Dendritic cell treated with granulocyte-macrophage colony-stimulating factor and Interleukin-4, amounts not matched to agents 40 ng/mL and 50 ng/mL, for 4 days (primary cell): ENCODE data around the gene YPEL2.
A peak's percentile ranks its signal among the peaks of the same experiment; 100 is the strongest.

Experiments
- H3K27ac Mint-ChIP-seq: one replicate; pipeline ENCODE4 v1.8.0; 2022; ENCODE audit warnings: mild to moderate bottlenecking, mixed read lengths
- H3K27me3 Mint-ChIP-seq: one replicate; pipeline ENCODE4 v1.8.0; 2022; ENCODE audit warnings: mild to moderate bottlenecking, mixed read lengths
- H3K36me3 Mint-ChIP-seq: one replicate; pipeline ENCODE4 v1.8.0; 2022; ENCODE audit warnings: low read depth, mixed read lengths
- H3K4me1 Mint-ChIP-seq: one replicate; pipeline ENCODE4 v1.8.0; 2022; ENCODE audit warnings: low read depth, mixed read lengths
- H3K4me3 Mint-ChIP-seq: one replicate; pipeline ENCODE4 v1.8.0; 2022; ENCODE audit warnings: mild to moderate bottlenecking, moderate library complexity, mixed read lengths
- H3K9me3 Mint-ChIP-seq: one replicate; pipeline ENCODE4 v1.8.0; 2022; ENCODE audit warnings: mixed read lengths
- intact Hi-C: fragments of 100-400 bp; cut with micrococcal nuclease; formaldehyde crosslinking; loops from one replicate; pipeline ENCODE4 v1.15.0; 2022

Gene YPEL2

DNA sequence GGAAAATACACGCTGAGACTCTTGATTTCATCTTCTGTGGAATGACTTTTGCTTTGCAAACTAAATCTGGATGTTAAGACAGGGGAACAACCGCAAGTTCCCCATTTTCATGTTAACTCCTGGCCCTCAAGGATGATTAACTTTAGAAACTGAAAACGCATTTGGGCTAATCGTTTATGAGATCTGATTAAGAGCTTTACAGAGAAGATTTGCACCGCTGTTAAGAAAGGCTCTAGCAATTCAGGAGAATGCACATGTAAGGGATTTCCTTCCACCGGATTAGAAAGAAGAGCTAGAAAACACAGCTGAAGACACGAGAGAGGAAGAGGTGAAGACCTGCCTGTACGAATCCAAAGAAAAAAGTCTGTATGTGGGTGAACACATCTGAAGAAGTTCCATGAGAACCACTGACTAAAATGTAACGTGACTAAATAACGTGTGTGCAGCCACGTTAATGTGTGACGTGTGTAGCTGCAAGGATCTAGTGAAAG, 106.4 kb downstream of the YPEL2 start:
- H3K4me1 Mint-ChIP-seq, result peaks cover 71% of the 10 kb centered on the region
- H3K27ac Mint-ChIP-seq, result peak overlapping the region; percentile 79
- H3K4me3 Mint-ChIP-seq, result peak overlapping the region; percentile 63
- H3K27me3 Mint-ChIP-seq, result no peaks in the 10 kb centered on the region
- intact Hi-C loops, result loop anchor here (5.0 kb wide), 1 partner anchor 66 kb away; no protein-coding TSS in a partner anchor
- H3K9me3 Mint-ChIP-seq, result peaks cover 3% of the 10 kb centered on the region
- H3K36me3 Mint-ChIP-seq, result no peaks in the 10 kb centered on the region

DNA sequence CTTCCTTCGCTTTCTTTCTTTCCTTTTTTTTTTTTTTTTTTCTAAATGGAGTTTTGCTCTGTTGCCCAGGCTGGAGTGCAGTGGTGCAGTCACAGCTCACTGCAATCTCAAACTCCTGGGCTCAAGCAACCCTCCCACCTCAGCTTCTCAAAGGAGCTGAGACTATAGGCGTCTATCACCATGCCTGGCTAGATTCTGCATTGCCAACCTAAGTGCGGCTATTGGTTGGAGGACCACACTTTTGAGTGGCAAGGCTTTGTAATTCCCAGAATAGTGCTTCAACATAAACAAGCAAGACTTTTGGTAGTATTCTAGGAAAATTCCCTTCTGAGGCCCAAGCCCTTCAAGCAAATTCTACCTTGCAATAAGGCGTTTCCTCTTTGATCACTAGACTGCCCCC, 107.8 kb downstream of the YPEL2 start:
- H3K4me3 Mint-ChIP-seq, result no peak overlapping the region
- peaks cover 57% of the 10 kb centered on the region for H3K4me1 Mint-ChIP-seq
- H3K9me3 Mint-ChIP-seq, result no peaks in the 10 kb centered on the region
- peak overlapping the region; percentile 77 for H3K27ac Mint-ChIP-seq
- intact Hi-C loops, result loop anchor here (5.0 kb wide), 1 partner anchor 67 kb away; no protein-coding TSS in a partner anchor
- H3K36me3 Mint-ChIP-seq, result no peaks in the 10 kb centered on the region
- H3K27me3 Mint-ChIP-seq, result no peaks in the 10 kb centered on the region

DNA sequence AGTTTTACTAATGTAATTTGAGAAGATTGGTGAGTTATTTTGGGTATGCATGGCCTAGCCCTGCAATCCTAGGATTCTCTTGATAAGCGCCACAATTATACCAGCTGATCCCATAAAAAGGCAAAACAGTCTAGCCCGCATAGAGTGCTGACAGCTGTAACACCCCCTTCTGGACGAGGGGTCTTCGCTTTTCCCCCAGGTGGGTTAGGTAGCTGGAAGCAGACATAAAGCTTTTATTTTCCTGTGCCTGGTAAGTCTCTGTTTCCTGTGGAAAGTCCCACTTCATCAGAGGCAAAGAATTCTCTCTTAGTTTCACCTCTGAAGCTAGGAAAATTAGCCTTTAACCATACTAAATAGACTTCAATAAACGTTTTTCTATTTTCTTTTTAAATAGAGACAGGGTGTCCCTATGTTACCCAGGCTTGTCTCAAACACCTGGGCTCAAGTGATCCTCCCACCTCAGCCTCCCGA, 108.3 kb downstream of the YPEL2 start:
- H3K27me3 Mint-ChIP-seq, result no peaks in the 10 kb centered on the region
- no peak overlapping the region for H3K27ac Mint-ChIP-seq
- no peaks in the 10 kb centered on the region for H3K36me3 Mint-ChIP-seq
- intact Hi-C loops, result loop anchor here (1.0 to 5.0 kb wide), 4 partner anchors 67 to 219 kb away; partner anchors contain the start of gene GDPD1
- peaks cover 55% of the 10 kb centered on the region for H3K4me1 Mint-ChIP-seq
- no peak overlapping the region for H3K4me3 Mint-ChIP-seq
- H3K9me3 Mint-ChIP-seq, result no peaks in the 10 kb centered on the region

DNA sequence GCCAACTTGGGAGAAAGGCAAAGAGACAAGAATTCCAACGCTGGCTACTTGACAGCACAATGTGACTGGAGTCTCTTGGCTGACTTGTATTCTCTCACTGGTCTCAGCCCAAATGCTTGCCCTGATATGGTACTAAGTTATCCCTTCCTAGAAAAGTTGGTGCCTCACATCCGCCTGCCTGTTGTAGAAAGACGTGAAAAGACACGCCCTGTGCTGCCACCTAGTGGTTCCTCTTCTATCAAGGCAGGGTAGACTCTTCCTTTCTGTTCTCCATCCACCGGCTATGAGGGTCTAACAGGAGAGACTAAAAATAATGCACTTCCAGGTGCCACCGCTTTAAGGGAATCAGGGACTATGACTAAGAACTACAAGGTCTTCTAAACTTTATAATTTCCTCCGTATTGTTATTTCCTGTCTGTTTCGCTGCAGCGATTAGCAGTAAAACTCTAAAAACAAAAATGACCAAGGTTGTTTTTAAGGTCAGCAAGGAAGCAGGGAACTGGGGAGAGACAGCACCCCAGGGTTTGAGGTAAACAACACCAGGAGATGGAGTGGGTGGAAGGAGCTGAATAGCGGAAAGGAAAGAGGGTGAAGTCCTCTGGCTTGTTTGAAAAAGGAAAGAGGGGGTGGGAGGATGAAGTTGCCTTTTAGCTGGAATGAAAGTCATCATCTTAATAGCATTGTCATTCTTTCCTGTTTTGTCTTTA, 109.5 kb downstream of the YPEL2 start:
- intact Hi-C loops, result loop anchor here (1.0 to 2.0 kb wide), 3 partner anchors 112 to 220 kb away; partner anchors contain the start of gene GDPD1
- Mint-ChIP-seq H3K36me3 (no peaks in the 10 kb centered on the region), H3K4me1 (peaks cover 49% of the 10 kb centered on the region), H3K27ac (peak overlapping the region; percentile 47), H3K27me3 (no peaks in the 10 kb centered on the region), H3K4me3 (peak overlapping the region; percentile 40), H3K9me3 (no peaks in the 10 kb centered on the region)

DNA sequence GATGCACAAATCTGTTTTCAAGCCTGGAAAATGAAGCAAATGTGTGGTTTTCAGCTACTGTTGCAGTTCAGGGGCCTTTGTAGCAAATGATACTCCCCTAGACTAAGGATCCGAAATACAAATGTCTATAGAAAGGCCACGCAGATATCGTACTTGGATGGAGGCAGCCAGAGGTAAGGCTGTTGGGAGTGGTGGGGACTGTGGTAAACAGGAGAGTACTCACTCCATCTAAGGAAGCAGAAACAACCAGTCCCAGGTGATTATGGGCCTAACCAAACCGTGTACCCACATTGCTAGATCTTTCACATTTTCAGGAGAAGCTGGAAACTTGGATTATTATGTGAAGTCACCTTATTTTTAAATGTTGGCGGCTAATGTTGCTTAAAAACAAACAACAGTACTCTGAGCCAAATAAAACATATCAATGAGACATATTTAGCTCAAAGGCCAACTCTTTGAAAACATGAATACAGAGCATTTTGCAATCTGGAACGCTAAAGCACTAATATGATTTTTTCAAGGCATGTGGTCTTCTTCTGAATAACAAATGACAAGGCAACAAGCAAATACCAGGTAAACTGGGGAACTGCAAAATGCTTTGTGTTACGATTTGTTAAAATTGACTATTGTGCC, 110.1 kb downstream of the YPEL2 start:
- Mint-ChIP-seq H3K36me3 (no peaks in the 10 kb centered on the region), H3K9me3 (no peaks in the 10 kb centered on the region), H3K27me3 (no peaks in the 10 kb centered on the region), H3K4me1 (peaks cover 44% of the 10 kb centered on the region), H3K27ac (peak overlapping the region; percentile 47), H3K4me3 (no peak overlapping the region)
- intact Hi-C loops, result loop anchor here (2.0 kb wide), 2 partner anchors 113 to 221 kb away; partner anchors contain the start of gene GDPD1

DNA sequence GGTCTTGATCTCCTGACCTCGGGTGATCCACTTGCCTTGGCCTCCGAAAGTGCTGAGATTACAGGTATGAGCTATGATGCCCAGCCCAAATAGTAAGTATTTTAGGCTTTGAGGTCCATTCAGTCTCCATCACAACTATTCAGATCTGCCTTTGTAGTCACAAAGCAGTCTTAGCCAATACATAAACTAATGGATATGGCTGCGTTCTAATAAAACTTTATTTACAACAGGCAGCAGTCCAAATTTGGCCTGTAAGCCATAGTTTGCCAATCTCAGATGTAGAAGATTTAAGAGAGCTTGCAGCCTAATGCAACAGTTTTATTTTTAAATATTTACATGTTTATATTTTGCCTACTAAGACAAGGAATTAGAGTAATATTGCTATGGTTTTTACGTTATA, 111.7 kb downstream of the YPEL2 start:
- H3K4me1 Mint-ChIP-seq, result peaks cover 29% of the 10 kb centered on the region
- no peak overlapping the region for H3K27ac Mint-ChIP-seq
- no peaks in the 10 kb centered on the region for H3K9me3 Mint-ChIP-seq
- intact Hi-C loops, result no loop called here
- no peaks in the 10 kb centered on the region for H3K27me3 Mint-ChIP-seq
- H3K4me3 Mint-ChIP-seq, result no peak overlapping the region
- no peaks in the 10 kb centered on the region for H3K36me3 Mint-ChIP-seq
